DND-41 (cell line): Measurements from ENCODE around the gene PPM1M.
A peak's percentile ranks its signal among the peaks of the same experiment; 100 is the strongest.

Experiments
- ATAC-seq: fragments of 200-7000 bp; cut with Tn5 transposase; 3 replicates; pipeline ENCODE4 v1.9.1; 2021; ENCODE audit warnings: low read depth; ENCODE audit not compliant: insufficient read depth
- DNase-seq: peaks from one replicate; pipeline ENCODE4 v3.0.0-alpha.2; 2020
- H2AFZ ChIP-seq: 2 replicates; pipeline ENCODE4 v1.6.0; 2012; ENCODE audit warnings: low read depth, low read length
- H3K27ac ChIP-seq: 2 replicates; pipeline ENCODE4 v1.5.1; 2012; ENCODE audit warnings: low read length, inconsistent platforms
- H3K27me3 ChIP-seq: fragments of 200-600 bp; sonication (generic); 2 replicates; pipeline ENCODE4 v1.6.0; 2012; ENCODE audit warnings: low read length, mild to moderate bottlenecking, inconsistent platforms; ENCODE audit not compliant: insufficient read depth, poor library complexity
- H3K36me3 ChIP-seq: 2 replicates; pipeline ENCODE4 v1.5.1; 2012; ENCODE audit warnings: low read length, inconsistent platforms; ENCODE audit not compliant: insufficient read depth
- H3K4me1 ChIP-seq: 2 replicates; pipeline ENCODE4 v1.5.1; 2012; ENCODE audit warnings: mild to moderate bottlenecking, low read length; ENCODE audit not compliant: insufficient read depth
- H3K4me2 ChIP-seq: 2 replicates; pipeline ENCODE4 v1.6.0; 2012; ENCODE audit warnings: mild to moderate bottlenecking, moderate library complexity, low read length, inconsistent platforms; ENCODE audit not compliant: insufficient read depth
- H3K4me3 ChIP-seq, 2 experiments: fragments of 200-600 bp in 1 of 2; shearing (Covaris generic) in 1 of 2; 2 replicates each; pipeline ENCODE4 v1.5.1; 2012 to 2016; ENCODE audit warnings: inconsistent platforms in 2 of 2, low read length in 2 of 2, mild to moderate bottlenecking in 2 of 2, low read depth in 1 of 2, moderate library complexity in 1 of 2
- H3K79me2 ChIP-seq: 2 replicates; pipeline ENCODE4 v1.6.0; 2012; ENCODE audit warnings: low read length, inconsistent platforms; ENCODE audit not compliant: insufficient read depth
- H3K9ac ChIP-seq: 2 replicates; pipeline ENCODE4 v1.6.0; 2012; ENCODE audit warnings: low read depth, mild to moderate bottlenecking, inconsistent platforms, low read length, moderate library complexity
- H3K9me3 ChIP-seq: 2 replicates; pipeline ENCODE4 v1.5.1; 2012; ENCODE audit warnings: low read length, moderate library complexity, mild to moderate bottlenecking, inconsistent platforms; ENCODE audit not compliant: insufficient read depth, severe bottlenecking
- H4K20me1 ChIP-seq: 2 replicates; pipeline ENCODE4 v1.6.0; 2012; ENCODE audit warnings: low read length; ENCODE audit not compliant: insufficient read depth
- CTCF ChIP-seq: IDR thresholded peaks from 2 replicates; pipeline ENCODE4 v1.5.1; 2012; ENCODE audit warnings: borderline replicate concordance, low read length, moderate library complexity, mild to moderate bottlenecking; ENCODE audit not compliant: poor library complexity, severe bottlenecking; ENCODE audit errors: extremely low read depth
- EZH2 ChIP-seq: IDR thresholded peaks from 3 replicates; pipeline ENCODE4 v1.6.1; 2012; ENCODE audit warnings: borderline replicate concordance, low read depth, mild to moderate bottlenecking, moderate library complexity, low read length, inconsistent platforms; ENCODE audit not compliant: severe bottlenecking

Gene PPM1M

GRCh38 chr3:52229656-52230055 is 15.9 kb upstream of the PPM1M start:
- H2AFZ ChIP-seq: no peak overlapping the region
- H3K4me3 ChIP-seq: no peak overlapping the region
- peaks cover 40% of the 10 kb centered on the region for H4K20me1 ChIP-seq
- TF ChIP-seq EZH2: no peak
- TF ChIP-seq CTCF: no peak
- no peak for ATAC-seq
- DNase-seq: no peak
- H3K36me3 ChIP-seq: peaks cover 56% of the 10 kb centered on the region
- H3K4me1 ChIP-seq: peaks cover 32% of the 10 kb centered on the region
- no peak overlapping the region for H3K4me2 ChIP-seq
- no peak overlapping the region for H3K9ac ChIP-seq
- no peaks in the 10 kb centered on the region for H3K9me3 ChIP-seq
- H3K27ac ChIP-seq: no peak overlapping the region
- no peaks in the 10 kb centered on the region for H3K27me3 ChIP-seq
- H3K79me2 ChIP-seq: peaks cover 25% of the 10 kb centered on the region

GRCh38 chr3:52230461-52230860 is 15.1 kb upstream of the PPM1M start:
- Histone ChIP-seq H3K79me2 (peaks cover 31% of the 10 kb centered on the region), H3K4me1 (peaks cover 29% of the 10 kb centered on the region), H2AFZ (no peak overlapping the region), H3K27me3 (no peaks in the 10 kb centered on the region), H3K4me3 (no peak overlapping the region), H4K20me1 (peaks cover 44% of the 10 kb centered on the region), H3K36me3 (peaks cover 62% of the 10 kb centered on the region), H3K27ac (no peak overlapping the region), H3K9ac (no peak overlapping the region), H3K4me2 (no peak overlapping the region), H3K9me3 (no peaks in the 10 kb centered on the region)
- no peak for DNase-seq
- TF ChIP-seq EZH2 (no peak), CTCF (no peak)
- no peak for ATAC-seq

GRCh38 chr3:52230889-52231499 is 14.6 kb upstream of the PPM1M start:
- ATAC-seq: no peak
- Histone ChIP-seq H3K79me2 (peaks cover 35% of the 10 kb centered on the region), H4K20me1 (peaks cover 44% of the 10 kb centered on the region), H3K36me3 (peaks cover 66% of the 10 kb centered on the region), H3K4me3 (no peak overlapping the region), H3K4me2 (no peak overlapping the region), H3K27ac (no peak overlapping the region), H3K9me3 (no peaks in the 10 kb centered on the region), H3K9ac (no peak overlapping the region), H3K4me1 (peaks cover 27% of the 10 kb centered on the region), H3K27me3 (no peaks in the 10 kb centered on the region), H2AFZ (no peak overlapping the region)
- TF ChIP-seq EZH2: no peak
- DNase-seq: no peak

GRCh38 chr3:52231502-52232278 is 13.9 kb upstream of the PPM1M start:
- H3K9ac ChIP-seq: no peak overlapping the region
- ATAC-seq (peak; percentile 81), DNase-seq (peak; percentile 80)
- no peak overlapping the region for H2AFZ ChIP-seq
- H3K4me2 ChIP-seq: no peak overlapping the region
- peaks cover 66% of the 10 kb centered on the region for H3K36me3 ChIP-seq
- no peak overlapping the region for H3K4me3 ChIP-seq
- no peak overlapping the region for H3K27ac ChIP-seq
- peaks cover 41% of the 10 kb centered on the region for H3K79me2 ChIP-seq
- H3K9me3 ChIP-seq: no peaks in the 10 kb centered on the region
- H3K27me3 ChIP-seq: no peaks in the 10 kb centered on the region
- peaks cover 26% of the 10 kb centered on the region for H3K4me1 ChIP-seq
- TF ChIP-seq EZH2 (no peak), CTCF (peak; percentile 92)
- peaks cover 44% of the 10 kb centered on the region for H4K20me1 ChIP-seq
